ENCODE results near the gene JAZF1. TPM values are rescaled to one million over a fixed set of nuclear protein-coding genes. Genes with fewer than 3 reads are reported as not detected.

JAZF1 gene
- total RNA-seq, 1 donor from 2014 or later = 21.7 TPM

- DNase-seq (ENCODE audit: low spot score) = no peak
- intact Hi-C loops (cut with DNase I) = no loop called here
- peak; percentile 84 for ATAC-seq
Observed at GRCh38 chr7:27921081-27921836, 259.3 kb downstream of the JAZF1 start.

DNA sequence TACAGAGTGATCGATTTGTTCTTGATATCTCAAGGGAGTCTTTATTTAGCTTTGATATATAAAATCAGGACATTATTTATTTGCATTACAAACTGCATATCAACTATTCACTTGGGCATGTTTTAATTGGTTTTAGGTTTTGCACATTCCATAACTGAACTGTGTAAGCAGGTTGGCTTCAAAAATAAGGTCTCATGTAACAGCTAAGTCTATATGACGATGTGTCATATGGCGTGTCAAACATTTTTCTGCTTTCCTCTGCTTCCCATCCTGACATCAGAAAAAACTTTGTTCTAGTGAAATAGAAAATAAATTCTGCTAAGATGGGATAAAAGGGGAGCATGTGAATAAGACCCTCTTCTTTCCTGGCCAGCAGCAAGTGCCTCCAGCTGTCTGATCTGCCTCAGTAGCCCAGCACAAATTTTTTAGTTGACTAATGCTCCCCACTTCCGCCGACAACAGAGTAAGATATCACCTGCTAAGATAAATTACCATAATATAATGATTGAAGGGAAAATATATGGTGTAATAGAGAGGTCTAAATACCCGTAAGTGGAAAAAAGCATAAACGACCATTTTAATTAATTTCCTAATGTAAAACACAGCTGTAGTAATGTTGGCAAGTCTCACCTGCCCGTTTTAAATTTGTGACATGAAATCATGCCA lies 260.2 kb downstream of the JAZF1 start:
- intact Hi-C loops (cut with DNase I) = no loop called here
- ATAC-seq (no peak), DNase-seq (ENCODE audit: low spot score) (no peak)

DNA sequence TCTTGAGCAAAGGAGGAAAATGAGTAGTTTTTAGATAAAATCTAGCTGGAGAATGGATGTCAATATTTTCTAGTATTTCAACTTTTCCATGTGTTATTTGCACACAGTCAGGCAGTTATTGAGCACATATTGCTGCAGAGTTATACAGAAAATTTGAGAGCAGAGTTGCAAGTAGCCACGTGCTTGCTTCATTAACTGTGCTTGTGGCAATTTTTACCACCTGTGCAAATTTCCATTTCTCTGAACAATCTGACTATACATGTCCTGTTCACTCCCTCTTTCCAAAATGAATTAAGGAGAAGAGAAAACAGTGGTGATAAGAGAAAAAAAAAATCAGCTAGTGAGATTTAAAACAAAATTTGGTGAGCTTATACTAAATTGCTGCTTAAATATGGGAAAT lies 262.1 kb downstream of the JAZF1 start:
- DNase-seq (ENCODE audit: low spot score) (no peak), ATAC-seq (no peak)
- intact Hi-C loops (cut with DNase I) = no loop called here

DNA sequence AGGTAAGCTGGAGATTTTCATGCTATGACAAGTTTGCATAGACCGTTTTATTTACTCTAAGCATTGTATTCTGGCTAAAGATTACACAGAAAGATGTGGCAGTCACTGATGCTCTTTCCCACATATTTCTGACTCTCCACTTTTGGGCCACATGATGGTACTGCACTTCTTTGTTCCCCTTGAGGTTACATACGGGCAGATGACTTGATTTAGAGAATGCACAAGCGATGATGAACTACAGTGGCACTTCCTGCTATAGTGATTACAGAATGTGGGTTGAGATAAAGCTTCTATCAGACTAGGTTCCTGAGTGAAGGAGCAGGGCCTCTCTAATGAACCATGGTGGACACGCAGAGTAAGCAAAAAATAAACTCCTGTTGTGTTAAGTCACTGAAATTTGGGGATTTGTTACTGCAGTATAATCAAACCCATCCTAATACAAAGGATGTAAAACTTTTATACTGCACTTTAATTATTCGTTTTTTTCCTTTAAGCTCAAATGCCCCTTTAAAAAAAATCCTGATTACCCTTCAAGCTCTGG lies 262.8 kb downstream of the JAZF1 start:
- ATAC-seq = no peak
- intact Hi-C loops (cut with DNase I) = no loop called here

GRCh38 chr7:27917119-27917518 lies 263.5 kb downstream of the JAZF1 start:
- DNase-seq (ENCODE audit: low spot score) (no peak), ATAC-seq (no peak)
- intact Hi-C loops (cut with DNase I) = no loop called here

More for the DNA sequence above, 262.8 kb downstream of the JAZF1 start:
- no peak for DNase-seq (ENCODE audit: low spot score)

DNA sequence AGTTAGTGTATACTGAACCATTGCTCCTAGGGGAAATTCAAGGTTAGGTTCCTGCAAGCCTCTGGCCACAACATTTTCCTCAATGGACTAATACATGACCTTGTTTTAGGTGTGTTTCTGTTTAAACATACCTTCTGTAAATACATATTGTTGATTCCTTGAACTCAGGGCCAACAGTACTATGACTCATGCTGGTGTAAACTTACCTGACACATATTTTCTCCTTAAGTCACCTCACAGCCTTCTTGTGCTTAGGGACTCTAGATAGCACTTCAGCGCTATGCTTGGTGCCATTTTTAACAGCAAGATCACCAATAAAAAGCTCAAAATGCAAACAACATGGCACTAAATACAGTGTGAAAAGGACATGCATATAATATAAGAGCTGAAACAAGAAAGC lies 264.2 kb downstream of the JAZF1 start:
- DNase-seq (ENCODE audit: low spot score) (no peak), ATAC-seq (no peak)
- intact Hi-C loops (cut with DNase I) = loop anchor here (1.0 kb wide), 1 partner anchor 21 kb away; no protein-coding TSS in a partner anchor

DNA sequence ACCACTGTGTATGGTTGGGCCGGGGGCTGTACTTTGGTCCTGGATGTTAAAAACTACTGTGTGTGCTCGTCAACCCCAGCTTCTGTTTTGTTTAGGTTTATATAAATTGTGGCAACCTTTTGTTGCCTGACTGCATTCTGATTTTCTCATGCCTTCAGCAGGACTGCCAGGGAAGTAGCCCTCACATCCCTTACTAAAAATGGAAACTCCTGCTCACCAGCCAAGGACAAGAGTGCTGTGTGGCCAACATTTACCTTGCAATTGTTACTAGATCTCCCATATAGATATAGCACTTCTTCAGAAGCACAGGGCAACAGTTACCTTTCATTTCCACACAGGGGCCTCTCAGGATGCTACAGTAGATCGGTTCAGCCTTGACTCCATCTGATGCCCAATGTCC lies 266.2 kb downstream of the JAZF1 start:
- intact Hi-C loops (cut with DNase I) = no loop called here
- no peak for ATAC-seq
- DNase-seq (ENCODE audit: low spot score) = no peak

GRCh38 chr7:27912751-27913150 lies 267.8 kb downstream of the JAZF1 start:
- intact Hi-C loops (cut with DNase I) = no loop called here
- DNase-seq (ENCODE audit: low spot score) = no peak

DNA sequence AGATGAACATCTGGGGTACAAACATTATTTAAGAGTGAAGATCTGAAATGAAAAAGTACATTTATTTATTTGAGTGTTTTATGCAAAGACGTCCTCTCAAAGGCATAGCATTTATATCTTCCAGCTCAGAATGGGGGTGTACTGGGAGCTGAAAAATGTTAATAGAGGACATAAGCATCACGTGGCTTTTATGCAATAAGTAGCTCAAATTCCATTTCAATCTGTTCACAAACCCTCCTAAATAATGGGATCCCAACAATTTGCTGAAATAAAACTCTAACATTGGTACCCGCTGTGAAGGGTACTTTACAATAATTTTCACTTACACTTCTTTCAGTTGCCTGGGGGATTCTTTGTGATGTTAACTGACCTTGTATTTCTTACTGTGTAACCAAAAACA lies 268.7 kb downstream of the JAZF1 start:
- DNase-seq (ENCODE audit: low spot score) (no peak), ATAC-seq (no peak)
- intact Hi-C loops (cut with DNase I) = no loop called here

More at GRCh38 chr7:27912751-27913150, 267.8 kb downstream of the JAZF1 start:
- ATAC-seq = no peak

DNA sequence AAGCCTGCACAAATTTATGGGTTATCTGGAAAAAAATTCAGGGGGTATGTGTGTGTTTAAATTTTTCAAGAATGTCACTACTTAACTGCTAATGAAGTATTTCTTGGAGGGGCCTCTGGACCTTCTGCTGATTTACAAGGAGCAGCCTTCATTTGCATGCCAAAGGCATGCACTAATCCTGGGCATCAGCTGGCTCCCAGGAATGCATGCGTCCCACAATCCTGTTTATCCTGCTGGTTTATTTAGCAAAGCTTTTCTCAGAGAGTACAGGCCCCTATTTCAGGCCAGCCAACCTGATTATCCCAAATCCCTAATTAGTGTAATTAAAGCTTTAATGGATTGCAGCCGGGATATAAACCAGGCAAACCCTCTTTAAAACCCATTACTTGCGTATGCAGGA lies 270.3 kb downstream of the JAZF1 start:
- no peak for DNase-seq (ENCODE audit: low spot score)
- intact Hi-C loops (cut with DNase I) = no loop called here
- ATAC-seq = no peak

DNA sequence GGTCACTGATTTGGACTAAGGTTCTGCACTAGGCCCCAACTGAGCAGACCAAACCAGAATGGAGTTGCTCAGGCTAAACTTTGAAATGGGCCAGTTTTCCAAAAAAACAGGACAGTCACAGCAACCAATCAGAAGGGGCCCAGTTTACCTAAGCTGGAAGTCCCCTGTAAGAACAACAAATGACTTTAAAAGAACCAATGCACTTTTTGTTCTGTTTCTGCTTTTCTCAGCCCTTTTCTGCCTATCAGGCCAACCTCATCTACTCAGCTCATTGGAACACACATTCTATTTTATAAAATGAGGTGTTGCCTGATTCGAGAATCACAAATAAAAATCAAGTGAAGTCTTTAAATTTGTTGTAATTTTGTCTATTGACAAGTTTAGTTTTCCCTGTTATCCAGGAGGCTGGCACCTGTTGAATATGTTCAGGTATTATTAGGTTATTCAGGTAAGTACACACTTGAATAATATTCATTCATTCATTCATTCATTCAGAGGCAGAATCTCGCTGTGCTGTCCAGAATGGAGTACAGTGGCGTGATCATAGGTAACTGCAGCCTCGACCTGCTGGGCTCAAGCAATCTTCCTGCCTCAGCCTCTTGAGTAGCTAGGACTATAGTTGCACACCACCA lies 271.9 kb downstream of the JAZF1 start:
- DNase-seq (ENCODE audit: low spot score) = no peak
- intact Hi-C loops (cut with DNase I) = no loop called here
- no peak for ATAC-seq

- intact Hi-C loops (cut with DNase I) = no loop called here
- ATAC-seq = no peak
Observed at GRCh38 chr7:27906385-27907091, 274.1 kb downstream of the JAZF1 start.

DNA sequence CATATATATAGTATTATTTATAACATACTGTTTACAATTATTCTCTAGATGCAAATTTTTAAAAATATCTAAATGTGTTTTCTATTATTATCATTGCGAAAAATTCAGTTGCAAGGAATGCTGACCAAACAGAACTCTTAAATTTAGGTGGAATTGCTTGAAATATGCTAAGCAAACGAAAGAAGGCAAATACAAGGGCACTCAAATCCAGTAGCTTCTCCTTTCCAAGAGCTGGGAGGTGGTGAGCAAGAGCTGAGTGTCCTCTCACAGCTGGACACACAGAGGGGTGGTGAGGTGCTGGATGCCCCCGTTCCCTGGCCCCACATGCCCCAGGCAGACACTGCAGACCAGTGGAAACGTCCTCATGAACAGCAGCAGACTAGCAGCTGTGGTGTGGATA lies 274.6 kb downstream of the JAZF1 start:
- intact Hi-C loops (cut with DNase I) = no loop called here
- ATAC-seq = no peak
- DNase-seq (ENCODE audit: low spot score) = no peak

More at GRCh38 chr7:27906385-27907091, 274.1 kb downstream of the JAZF1 start:
- no peak for DNase-seq (ENCODE audit: low spot score)

DNA sequence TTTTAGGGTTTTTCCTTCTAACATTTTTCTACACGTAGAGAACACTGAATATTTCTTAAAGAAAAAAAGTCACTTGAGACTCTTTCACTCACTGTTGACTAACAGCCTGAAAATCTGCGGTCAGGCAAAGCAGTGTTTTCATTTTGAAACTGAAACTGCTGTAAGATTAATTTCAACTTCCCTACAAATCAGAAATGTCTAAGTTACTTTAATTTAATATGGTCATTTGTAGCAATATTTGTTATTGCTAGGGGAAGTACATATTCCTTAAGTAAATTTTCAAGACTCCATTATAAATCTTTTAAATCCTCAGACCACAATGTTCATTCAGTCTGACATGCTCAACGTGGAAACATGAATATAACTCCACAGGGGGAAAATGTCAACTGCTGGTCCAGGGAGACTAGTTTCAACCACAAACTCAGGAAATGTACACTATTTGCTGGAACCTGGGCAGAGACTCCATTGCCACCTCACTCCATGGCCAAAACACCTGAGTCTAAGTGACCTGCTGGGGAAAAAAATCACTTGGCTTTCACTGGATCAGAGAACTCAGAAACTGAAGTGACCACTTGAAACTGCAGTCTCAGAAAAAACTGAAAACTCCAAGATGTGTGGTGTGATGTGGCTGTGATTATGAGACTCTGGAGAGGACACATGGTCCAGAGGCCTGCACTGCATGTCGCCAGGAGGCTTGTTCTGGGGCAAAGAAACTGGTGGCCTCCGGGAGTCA lies 279.4 kb downstream of the JAZF1 start:
- no peak for DNase-seq (ENCODE audit: low spot score)
- intact Hi-C loops (cut with DNase I) = no loop called here
- peak; percentile 73 for ATAC-seq

DNA sequence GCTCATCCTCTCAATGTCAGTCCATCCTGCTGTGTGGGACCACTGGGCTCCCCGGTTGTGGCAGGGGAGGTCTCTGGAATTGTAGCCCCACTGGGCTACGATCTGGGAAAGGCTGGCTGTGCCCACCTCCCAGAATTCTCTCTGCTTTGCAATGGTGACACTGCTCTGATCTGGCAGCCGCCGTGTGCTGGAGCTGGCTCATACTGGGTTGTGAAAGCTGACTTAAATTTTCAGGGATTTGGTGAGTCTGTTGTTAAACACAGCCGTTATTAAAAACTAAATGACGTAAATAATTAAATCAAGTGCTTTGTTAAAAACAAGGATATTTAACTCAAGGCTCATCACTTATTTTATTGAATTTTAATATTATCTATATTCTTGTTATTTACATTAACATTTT lies 280.6 kb downstream of the JAZF1 start:
- ATAC-seq = no peak
- no peak for DNase-seq (ENCODE audit: low spot score)
- intact Hi-C loops (cut with DNase I) = no loop called here

DNA sequence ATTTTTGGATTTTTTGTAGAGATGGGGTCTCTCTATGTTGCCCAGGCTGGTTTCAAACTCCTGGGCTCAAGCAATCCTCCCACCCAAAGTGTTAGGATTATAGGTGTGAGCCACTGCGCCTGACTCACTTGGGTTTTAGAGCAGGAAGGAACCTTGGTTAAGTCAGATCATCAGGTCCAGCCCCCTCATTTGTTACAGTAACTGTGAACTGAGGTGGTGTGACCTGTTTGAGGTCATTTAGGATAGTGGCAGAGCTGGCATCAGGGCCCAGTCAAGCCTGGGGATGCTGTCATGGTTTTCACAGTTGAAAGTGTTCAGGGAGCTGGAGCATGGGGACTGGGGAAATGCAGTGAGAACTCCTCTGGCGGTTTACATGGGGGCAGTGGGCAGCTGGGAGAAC lies 281.0 kb downstream of the JAZF1 start:
- intact Hi-C loops (cut with DNase I) = no loop called here
- ATAC-seq (no peak), DNase-seq (ENCODE audit: low spot score) (no peak)

DNA sequence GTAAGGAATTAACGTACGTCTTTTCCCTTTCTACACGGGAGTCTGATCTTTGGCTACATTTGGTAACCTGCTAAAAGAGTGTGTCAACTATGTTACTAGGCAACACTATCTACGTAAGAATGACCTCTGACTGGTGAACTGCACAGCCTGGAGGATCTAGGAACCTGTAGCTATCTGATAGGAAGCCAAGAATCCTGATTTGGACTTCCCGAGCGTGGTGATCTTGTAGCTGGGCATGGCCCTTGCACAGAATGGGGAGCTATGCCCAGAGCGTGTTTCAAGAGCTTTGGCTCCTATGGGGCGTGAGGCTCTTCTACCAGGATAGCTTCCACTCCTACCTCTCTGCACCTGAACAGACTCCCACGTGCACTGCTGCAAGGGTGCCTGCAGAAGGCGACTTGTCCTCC lies 283.2 kb downstream of the JAZF1 start:
- intact Hi-C loops (cut with DNase I) = no loop called here
- DNase-seq (ENCODE audit: low spot score) (no peak), ATAC-seq (peak; percentile 12)

DNA sequence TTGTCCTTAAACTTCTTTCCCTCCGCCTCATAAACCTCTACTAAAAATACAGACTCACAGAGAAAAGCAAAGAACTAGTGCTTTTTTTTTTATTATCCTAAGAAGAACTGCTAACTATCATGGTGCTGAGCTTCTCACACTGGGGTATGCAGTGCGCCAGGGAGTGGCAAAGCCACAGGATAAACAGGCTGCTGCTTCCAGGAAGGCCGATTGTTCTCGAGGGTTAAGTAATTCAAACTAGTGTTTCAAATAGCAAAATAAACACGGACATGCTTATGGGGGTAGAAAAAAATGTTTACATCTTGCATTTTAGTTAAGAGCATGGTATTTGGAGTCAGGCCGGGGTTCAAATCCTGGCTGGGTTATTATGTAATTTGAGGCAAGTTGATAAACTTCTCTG lies 283.6 kb downstream of the JAZF1 start:
- no peak for ATAC-seq
- DNase-seq (ENCODE audit: low spot score) = no peak
- intact Hi-C loops (cut with DNase I) = no loop called here

DNA sequence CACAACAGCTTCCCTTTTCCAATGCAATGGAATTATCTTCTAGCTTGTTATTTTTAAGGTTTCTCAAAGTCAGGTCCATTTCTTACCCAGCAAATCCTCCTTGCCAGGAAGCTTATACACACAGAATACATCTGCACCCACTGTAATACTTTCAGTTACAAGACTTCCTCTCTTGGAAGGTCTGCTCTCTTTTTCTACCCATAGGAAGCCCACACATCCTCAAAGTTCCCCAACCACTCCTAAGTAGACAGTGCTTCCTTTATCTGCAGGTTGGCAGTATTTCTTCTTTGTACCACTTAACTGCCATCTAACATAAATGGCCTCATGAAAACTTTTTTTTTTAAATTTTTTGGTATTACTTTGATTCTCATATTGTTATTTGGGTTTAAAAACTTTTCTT lies 285.0 kb downstream of the JAZF1 start:
- intact Hi-C loops (cut with DNase I) = no loop called here
- DNase-seq (ENCODE audit: low spot score) (no peak), ATAC-seq (no peak)

All from sciatic nerve (tissue), 2 donors.